Thoracic aorta (tissue), 2 donors: ENCODE measurements around the gene MACROD1. TPM values are rescaled to one million over a fixed set of nuclear protein-coding genes. Genes with fewer than 3 reads are reported as not detected.

ENCODE experiments used
- ATAC-seq: fragments of 150-250 bp; one replicate; pipeline ENCODE4 v1.8.0; 2017; ENCODE audit warnings: low read depth; ENCODE audit not compliant: insufficient number of reproducible peaks, low FRiP score
- DNase-seq: peaks from one replicate; pipeline ENCODE4 v3.0.0-alpha.2; 2020; ENCODE audit warnings: low spot score
- H3K27ac ChIP-seq, 2 donors: fragments of 200-600 bp; sonication (generic); 1 replicate in 1 of 2; 2 replicates in 1 of 2; pipeline ENCODE4 v1.5.1; 2016; ENCODE audit warnings: mild to moderate bottlenecking in 2 of 2, moderate library complexity in 2 of 2
- H3K27me3 ChIP-seq: fragments of 200-600 bp; sonication (generic); replicated peaks from 2 replicates; pipeline ENCODE4 v1.6.0; 2016; ENCODE audit warnings: mild to moderate bottlenecking; ENCODE audit not compliant: insufficient read depth
- H3K36me3 ChIP-seq: fragments of 200-600 bp; sonication (generic); one replicate; pipeline ENCODE4 v1.5.1; 2016
- H3K4me1 ChIP-seq, 2 donors: fragments of 200-600 bp; sonication (generic); 1 replicate in 1 of 2; 2 replicates in 1 of 2; pipeline versions ENCODE4 v1.5.1 to v1.6.0; 2016; ENCODE audit warnings: low read depth in 2 of 2, mild to moderate bottlenecking in 1 of 2; ENCODE audit not compliant: control insufficient read depth in 1 of 2
- H3K4me3 ChIP-seq: fragments of 200-600 bp; sonication (generic); 2 replicates; pipeline ENCODE4 v1.5.1; 2016; ENCODE audit warnings: mild to moderate bottlenecking
- H3K9me3 ChIP-seq: fragments of 200-600 bp; sonication (generic); 2 replicates; pipeline ENCODE4 v1.5.1; 2016
- CTCF ChIP-seq: fragments of 200-600 bp; sonication (generic); IDR thresholded peaks from one replicate; pipeline ENCODE4 v1.5.1; 2019; ENCODE audit warnings: antibody characterized with exemption
- total RNA-seq, 2 donors: library from RNA; depleted of rRNA; stranded (reverse); fragments of >200 nt; gene quantifications; one replicate each; pipeline versions ENCODE4 v1.1.0 to v1.2.3, GENCODE V29; 2016

Gene MACROD1
- total RNA-seq, 2 donors from 2014 or later = 15.8 to 17.6 TPM

- DNase-seq (no peak), ATAC-seq (no peak)
- H3K36me3 ChIP-seq = no peaks in the 10 kb centered on the region
- no peak for TF ChIP-seq CTCF
- H3K4me1 ChIP-seq = peaks cover 3 to 13% of the 10 kb centered on the region in 2 donors
- no peaks in the 10 kb centered on the region for H3K27me3 ChIP-seq
- H3K27ac ChIP-seq = no peak overlapping the region
- no peaks in the 10 kb centered on the region for H3K9me3 ChIP-seq
- H3K4me3 ChIP-seq = no peak overlapping the region
Observed at GRCh38 chr11:64011371-64011770, 154.5 kb downstream of the MACROD1 start.

GRCh38 chr11:64010783-64011182, 155.1 kb downstream of the MACROD1 start:
- Histone ChIP-seq H3K4me3 (no peak overlapping the region), H3K9me3 (no peaks in the 10 kb centered on the region), H3K27ac (no peak overlapping the region), H3K4me1 (peaks cover 3 to 13% of the 10 kb centered on the region in 2 donors), H3K27me3 (no peaks in the 10 kb centered on the region), H3K36me3 (no peaks in the 10 kb centered on the region)
- no peak for TF ChIP-seq CTCF
- DNase-seq (no peak), ATAC-seq (no peak)

GRCh38 chr11:64009710-64010109, 156.2 kb downstream of the MACROD1 start:
- peaks cover 3 to 13% of the 10 kb centered on the region in 2 donors for H3K4me1 ChIP-seq
- H3K27me3 ChIP-seq = no peaks in the 10 kb centered on the region
- no peak overlapping the region for H3K4me3 ChIP-seq
- ATAC-seq = no peak
- no peaks in the 10 kb centered on the region for H3K36me3 ChIP-seq
- H3K27ac ChIP-seq = no peak overlapping the region
- no peak for DNase-seq
- no peak for TF ChIP-seq CTCF
- H3K9me3 ChIP-seq = no peaks in the 10 kb centered on the region

- ATAC-seq (no peak), DNase-seq (no peak)
- H3K27me3 ChIP-seq = no peaks in the 10 kb centered on the region
- no peak overlapping the region for H3K4me3 ChIP-seq
- no peaks in the 10 kb centered on the region for H3K9me3 ChIP-seq
- no peak for TF ChIP-seq CTCF
- peaks cover 3 to 13% of the 10 kb centered on the region in 2 donors for H3K4me1 ChIP-seq
- H3K27ac ChIP-seq = no peak overlapping the region
- no peaks in the 10 kb centered on the region for H3K36me3 ChIP-seq
Observed at GRCh38 chr11:64008914-64009633, 156.8 kb downstream of the MACROD1 start.

- peak overlapping the region in 1 of 2 donors; percentile 42 for H3K27ac ChIP-seq
- DNase-seq (no peak), ATAC-seq (no peak)
- no peaks in the 10 kb centered on the region for H3K36me3 ChIP-seq
- no peaks in the 10 kb centered on the region for H3K27me3 ChIP-seq
- peaks cover 3 to 13% of the 10 kb centered on the region in 2 donors for H3K4me1 ChIP-seq
- no peaks in the 10 kb centered on the region for H3K9me3 ChIP-seq
- peak overlapping the region; percentile 81 for H3K4me3 ChIP-seq
- no peak for TF ChIP-seq CTCF
Observed at GRCh38 chr11:64008283-64008913, 157.5 kb downstream of the MACROD1 start.
